Activated CD4-positive, alpha-beta T cell treated with anti-CD3 and anti-CD28 coated beads, Interleukin-10, Interleukin-2, amounts not matched to agents 100 ng/mL and 50 ng/mL, durations not matched to agents 16 hours and 8 hours (primary cell): Measurements from ENCODE around the gene FCF1.
A peak's percentile ranks its signal among the peaks of the same experiment; 100 is the strongest.

Experiments
- DNase-seq: peaks from one replicate; pipeline ENCODE4 v3.0.0-alpha.2; 2020

FCF1 gene

GRCh38 chr14:74712499-74713394 is at the start of gene FCF1, which contains the start of gene AREL1:
Gene FCF1 (plus strand): TSS chr14:74713144. CDS start chr14:74713198, 54 bp downstream.
Gene AREL1 (minus strand): TSS chr14:74713080. CDS start chr14:74685615, 27,465 bp downstream.
- peak; percentile 92 for DNase-seq

- no peak for DNase-seq
Measured at GRCh38 chr14:74663884-74664283, 49.1 kb upstream of the FCF1 start.

DNA sequence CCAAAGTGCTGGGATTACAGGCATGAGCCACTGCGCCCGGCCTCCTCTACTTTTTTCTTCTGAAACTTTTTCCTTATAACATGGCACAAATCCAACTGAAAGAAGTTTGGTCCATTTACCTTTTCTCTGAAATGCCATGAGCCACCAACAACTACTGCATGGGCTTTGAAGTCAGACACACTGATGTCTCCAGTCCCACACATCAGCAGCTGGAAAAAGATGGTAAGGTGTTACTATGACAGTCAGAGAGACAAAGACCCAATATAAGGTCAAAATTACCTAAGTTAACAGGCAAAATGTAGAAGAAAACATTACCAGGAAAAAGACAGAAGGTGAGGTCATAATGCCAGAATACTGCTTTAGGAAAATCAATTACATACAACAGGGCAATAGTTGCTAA is 48.2 kb upstream of the FCF1 start:
- no peak for DNase-seq

GRCh38 chr14:74667758-74668157 is 45.2 kb upstream of the FCF1 start:
- DNase-seq: peak; percentile 59

DNA sequence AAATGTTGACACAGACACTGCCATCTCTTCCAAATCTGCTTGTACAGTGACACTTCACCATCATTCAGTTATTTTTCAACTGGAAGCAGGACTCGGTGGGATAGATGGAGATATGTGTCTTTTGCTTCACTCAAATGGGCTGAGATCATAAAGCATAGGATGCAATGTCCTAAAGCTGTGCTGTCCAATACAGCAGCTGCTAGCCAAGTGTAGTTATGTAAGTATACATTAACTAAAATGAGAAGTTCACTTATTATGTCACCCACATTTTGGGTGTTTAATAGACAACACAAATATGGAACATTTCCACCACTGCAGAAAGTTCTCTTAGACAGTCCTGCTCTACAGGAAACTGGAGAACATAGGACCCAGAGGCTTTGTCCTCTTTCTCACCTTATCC is 43.7 kb upstream of the FCF1 start:
- no peak for DNase-seq

- DNase-seq: no peak
Measured at GRCh38 chr14:74669846-74670245, 43.1 kb upstream of the FCF1 start.

GRCh38 chr14:74670726-74671411 is 42.1 kb upstream of the FCF1 start:
- DNase-seq: no peak

DNA sequence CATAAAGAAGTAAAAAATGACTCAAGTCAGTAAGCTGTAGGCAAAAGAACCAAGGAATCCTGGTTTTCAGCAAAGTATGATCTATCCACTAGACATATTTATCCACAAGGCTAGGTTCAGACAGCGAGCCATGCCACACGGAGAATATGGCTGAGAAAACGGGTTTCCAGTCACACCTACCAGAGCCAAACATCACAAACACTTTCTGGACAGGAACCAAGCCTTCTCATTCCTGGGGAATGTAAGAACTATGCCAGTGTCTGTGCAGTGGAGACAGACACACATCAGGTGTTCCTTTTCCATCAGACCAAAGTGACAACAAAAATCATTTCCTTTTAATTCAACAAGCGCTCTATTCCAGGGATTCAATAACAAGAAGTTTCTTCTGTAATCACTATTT is 41.2 kb upstream of the FCF1 start:
- DNase-seq: no peak

- DNase-seq: no peak
Measured at GRCh38 chr14:74673768-74674167, 39.2 kb upstream of the FCF1 start.

- no peak for DNase-seq
Measured at GRCh38 chr14:74675219-74675618, 37.7 kb upstream of the FCF1 start.

- no peak for DNase-seq
Measured at GRCh38 chr14:74682169-74682952, 30.6 kb upstream of the FCF1 start.

DNA sequence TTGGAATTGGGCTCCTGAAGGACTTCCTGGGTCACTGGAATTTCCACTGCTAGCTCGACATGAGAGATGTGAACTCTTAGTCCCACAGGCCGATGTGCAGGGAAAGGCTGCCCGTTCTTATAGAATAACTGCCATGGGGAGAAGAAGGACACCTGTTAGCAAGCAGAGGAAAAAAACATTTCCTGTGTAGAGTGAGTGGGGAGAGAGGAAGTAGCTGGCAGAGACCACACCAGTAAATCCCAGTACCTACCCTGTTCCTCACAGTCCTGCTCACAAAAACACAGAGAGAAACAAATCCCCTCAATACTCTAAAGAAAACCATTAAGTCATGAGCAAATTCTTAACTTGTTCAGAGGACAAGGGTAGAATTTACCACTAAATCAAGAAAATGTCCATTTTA is 29.5 kb upstream of the FCF1 start:
- no peak for DNase-seq

- no peak for DNase-seq
Measured at GRCh38 chr14:74684434-74684833, 28.5 kb upstream of the FCF1 start.

DNA sequence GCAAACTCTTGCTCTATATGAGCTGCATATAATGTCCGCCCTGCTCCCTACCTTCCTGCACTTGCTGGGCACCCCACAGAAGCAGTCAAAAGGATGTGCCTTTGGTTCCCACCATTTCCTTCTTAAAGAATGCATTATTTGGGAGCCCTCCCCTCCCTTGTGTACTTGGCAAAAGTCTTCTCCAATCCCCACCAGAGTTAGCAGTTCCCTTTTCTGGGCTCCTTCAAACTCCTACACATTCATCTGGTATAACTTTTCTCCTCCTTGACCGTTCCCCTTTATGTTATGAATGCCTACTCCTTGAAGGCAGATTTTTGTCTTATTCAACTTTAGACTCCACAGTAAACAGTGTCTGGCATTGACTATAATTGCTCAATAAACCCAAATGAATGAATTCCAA is 27.9 kb upstream of the FCF1 start:
- no peak for DNase-seq

DNA sequence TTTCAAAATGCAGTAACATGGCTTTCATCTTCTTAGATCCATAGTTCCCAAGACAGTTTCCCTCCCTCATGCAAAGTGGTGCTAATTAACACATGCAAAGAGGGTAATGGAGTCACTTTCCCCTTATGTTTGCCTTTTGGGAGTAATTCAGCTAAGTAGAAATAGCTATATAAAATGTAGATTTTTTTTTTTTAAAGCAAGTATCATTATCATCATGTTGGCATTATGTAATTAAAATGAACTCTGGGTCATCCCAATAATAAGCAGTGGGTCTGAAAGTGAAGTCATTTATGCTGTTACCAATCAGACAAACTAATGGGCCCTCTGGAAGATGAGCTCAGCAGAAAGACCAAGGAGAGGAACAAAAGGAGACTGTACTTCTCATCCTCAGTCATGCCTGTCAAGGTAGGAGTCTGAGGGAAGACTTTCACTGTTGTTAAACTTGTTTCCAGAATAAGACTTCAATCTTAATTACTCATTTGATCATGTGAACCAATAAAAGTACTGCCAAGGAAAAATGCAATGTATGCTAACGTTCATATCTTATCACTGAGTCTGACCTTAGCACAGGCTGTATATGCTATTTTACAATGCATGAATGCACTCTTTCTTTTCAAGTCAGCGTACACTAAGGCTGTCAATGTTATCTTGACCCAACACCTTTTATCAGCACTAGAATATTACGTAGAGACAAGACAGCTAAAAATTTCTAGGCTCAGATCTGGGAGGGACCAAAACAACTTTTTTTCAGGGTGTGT is 26.8 kb upstream of the FCF1 start:
- DNase-seq: no peak

DNA sequence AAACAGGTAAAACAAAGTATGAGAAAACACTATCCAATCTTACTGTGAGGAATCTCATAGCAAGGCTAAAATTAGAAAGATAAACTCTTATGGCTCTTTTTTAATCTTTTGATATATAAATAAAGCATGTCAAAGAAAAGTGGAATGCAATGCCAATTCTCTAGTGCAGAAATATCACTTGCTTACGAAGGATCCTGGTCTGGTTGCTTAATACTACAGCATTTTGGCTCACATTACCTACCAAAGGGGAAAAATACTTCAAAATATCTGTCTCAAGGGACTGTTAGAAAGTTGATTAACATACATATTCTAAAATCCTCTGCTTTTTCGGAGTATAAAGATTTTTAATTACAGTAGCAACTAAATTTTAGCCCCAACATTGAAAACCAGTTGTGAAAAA is 21.5 kb upstream of the FCF1 start:
- DNase-seq: no peak

DNA sequence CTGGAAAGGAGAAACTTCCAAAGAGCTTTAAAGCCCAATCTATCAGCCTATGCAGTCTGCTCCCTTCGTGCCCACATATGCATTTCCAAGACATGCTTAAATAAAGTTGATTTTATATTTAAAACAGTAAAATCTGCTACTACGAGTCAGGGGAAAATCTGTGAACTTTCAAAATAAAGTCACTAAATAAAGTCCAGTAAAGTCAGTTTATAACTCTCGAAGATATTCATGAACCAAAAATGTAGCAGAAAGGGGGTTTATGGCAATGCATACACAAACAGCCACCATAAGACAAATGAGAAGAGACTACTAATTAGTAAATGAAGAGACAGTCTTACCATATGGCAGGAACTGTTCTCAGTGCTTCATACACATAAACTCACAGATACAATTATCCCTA is 19.8 kb upstream of the FCF1 start:
- no peak for DNase-seq

- DNase-seq: no peak
Measured at GRCh38 chr14:74695406-74695805, 17.5 kb upstream of the FCF1 start.

GRCh38 chr14:74697011-74697410 is 15.9 kb upstream of the FCF1 start:
- DNase-seq: no peak

- no peak for DNase-seq
Measured at GRCh38 chr14:74697543-74697942, 15.4 kb upstream of the FCF1 start.

DNA sequence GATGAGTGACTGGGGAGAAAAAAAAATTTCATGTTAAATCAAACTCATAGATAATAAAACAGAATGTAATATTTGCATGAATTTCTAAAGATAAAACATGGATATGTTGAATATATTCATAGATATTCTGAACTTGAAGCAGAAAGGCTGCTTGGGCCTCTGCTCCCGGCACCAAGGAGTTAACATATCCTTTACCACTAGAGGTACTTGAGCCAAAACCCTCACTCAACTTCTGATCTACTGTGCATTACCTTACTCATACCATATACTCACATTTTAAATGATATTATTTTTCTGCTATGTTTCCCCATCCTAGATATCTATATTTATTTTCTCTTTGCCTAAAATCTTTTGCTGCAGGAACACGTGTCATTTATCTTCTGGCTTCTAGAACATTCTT is 15.0 kb upstream of the FCF1 start:
- no peak for DNase-seq

DNA sequence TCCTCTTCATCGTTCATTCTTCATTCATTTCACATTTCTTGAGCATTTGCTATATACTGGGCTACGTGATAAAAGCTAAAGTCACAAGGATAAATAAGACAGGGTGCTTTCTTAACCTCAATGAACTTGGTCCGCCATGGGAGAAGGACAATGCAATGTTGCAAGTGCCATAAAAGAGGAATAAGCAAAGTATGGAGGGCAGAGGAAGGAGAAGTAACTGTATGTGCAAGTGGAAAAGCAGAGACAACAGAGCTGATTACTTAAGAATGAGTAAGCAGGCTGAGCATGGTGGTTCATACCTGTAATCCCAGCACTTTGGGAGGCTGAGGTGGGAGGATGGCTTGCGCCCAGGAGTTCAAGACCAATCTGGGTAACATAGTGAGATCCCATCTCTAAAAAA is 14.5 kb upstream of the FCF1 start:
- DNase-seq: no peak

DNA sequence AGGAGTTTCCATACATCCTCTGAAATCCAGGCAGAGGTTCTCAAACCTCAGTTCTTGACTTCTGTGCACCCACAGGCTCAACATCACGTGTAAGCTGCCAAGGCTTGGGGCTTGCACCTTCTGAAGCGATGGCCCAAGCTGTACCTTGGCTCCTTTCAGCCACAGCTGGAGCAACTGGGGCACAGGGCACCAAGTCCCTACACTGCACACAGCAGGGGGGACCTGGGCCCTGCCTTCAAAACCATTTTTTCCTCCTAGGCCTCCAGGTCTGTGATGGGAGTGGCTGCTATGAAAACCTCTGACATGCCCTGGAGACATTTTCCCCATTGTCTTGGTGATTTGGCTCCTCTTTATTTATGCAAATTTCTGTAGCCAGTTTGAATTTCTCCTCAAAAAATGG is 10.7 kb upstream of the FCF1 start:
- no peak for DNase-seq
